Measurements from ENCODE around the gene ZNF154.
"Not testable (repeated sequence)": the region's sequence is repeated elsewhere in the genome, so short reads cannot be mapped to it uniquely, and the experiment has no call there.

The ZNF154 gene

DNA sequence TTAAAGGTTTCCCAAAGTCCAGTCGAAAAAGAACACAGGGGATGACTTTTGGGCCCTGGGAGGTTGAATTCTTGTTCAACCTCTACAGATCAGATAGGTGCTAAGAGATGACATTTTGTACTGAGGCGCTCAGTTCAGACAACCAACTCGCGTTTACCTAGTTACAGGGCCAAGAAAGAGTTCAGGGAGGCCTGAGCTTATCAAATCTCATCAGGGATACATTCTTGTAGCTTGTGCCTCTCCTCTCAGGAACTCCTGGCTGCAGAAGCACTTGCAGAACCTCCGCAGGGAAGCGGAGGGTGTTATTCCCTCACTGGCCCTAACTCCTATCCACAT is 38.4 kb upstream of the ZNF154 start:
- peaks cover 40% of the 10 kb centered on the region for H3K36me3 ChIP-seq
- peak overlapping the region; percentile 70 for H3K27ac ChIP-seq
- H3K4me3 ChIP-seq (ENCODE audit: low read depth, low read length) = peak overlapping the region; percentile 91
- H3K27me3 ChIP-seq (ENCODE audit: insufficient read depth, low read depth, severe bottlenecking) = no peaks in the 10 kb centered on the region
- no peak for DNase-seq
- no peak for TF ChIP-seq CTCF (IDR thresholded peaks at IDR 0.05; ENCODE audit: low read depth, low read length)
- H3K9me3 ChIP-seq (ENCODE audit: severe bottlenecking) = no peaks in the 10 kb centered on the region

GRCh38 chr19:57746580-57747471 is 37.8 kb upstream of the ZNF154 start, which contains the start of gene ZNF776:
Gene ZNF776, plus strand, starts transcription at chr19:57746815. Its CDS starts 244 bp downstream, at chr19:57747059.
- Histone ChIP-seq H3K36me3 (peaks cover 34% of the 10 kb centered on the region), H3K27ac (peak within 1 kb of the TSS; percentile 70)
- no peak for TF ChIP-seq CTCF (IDR thresholded peaks at IDR 0.05; ENCODE audit: low read depth, low read length)

DNA sequence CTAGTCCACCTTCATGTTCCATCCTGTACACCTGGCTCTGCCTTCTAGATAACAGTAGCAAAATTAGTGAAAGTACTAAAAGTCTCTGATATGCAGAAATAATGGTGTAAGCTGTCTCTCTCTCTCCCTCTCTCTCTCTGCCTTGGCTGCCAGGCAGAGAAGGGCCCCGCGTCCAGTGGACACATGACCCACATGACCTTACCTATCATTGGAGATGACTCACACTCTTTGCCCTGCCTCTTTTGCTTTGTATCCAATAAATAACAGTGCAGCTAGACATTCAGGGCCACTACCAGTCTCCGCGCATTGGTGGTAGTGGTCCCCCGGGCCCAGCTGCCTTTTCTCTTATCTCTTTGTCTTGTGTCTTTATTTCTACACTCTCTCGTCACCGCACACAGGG is 29.8 kb upstream of the ZNF154 start:
- H3K4me3 ChIP-seq (ENCODE audit: low read depth, low read length); DNase-seq; H3K9me3 ChIP-seq (ENCODE audit: severe bottlenecking); H3K27ac ChIP-seq; H3K27me3 ChIP-seq (ENCODE audit: insufficient read depth, low read depth, severe bottlenecking); H3K36me3 ChIP-seq: not testable (repeated sequence)

More at GRCh38 chr19:57746580-57747471, 37.8 kb upstream of the ZNF154 start, which contains the start of gene ZNF776:
- no peaks in the 10 kb centered on the region for H3K27me3 ChIP-seq (ENCODE audit: insufficient read depth, low read depth, severe bottlenecking)
- peak within 1 kb of the TSS; percentile 91 for H3K4me3 ChIP-seq (ENCODE audit: low read depth, low read length)
- no peaks in the 10 kb centered on the region for H3K9me3 ChIP-seq (ENCODE audit: severe bottlenecking)
- peak; percentile 84 for DNase-seq

DNA sequence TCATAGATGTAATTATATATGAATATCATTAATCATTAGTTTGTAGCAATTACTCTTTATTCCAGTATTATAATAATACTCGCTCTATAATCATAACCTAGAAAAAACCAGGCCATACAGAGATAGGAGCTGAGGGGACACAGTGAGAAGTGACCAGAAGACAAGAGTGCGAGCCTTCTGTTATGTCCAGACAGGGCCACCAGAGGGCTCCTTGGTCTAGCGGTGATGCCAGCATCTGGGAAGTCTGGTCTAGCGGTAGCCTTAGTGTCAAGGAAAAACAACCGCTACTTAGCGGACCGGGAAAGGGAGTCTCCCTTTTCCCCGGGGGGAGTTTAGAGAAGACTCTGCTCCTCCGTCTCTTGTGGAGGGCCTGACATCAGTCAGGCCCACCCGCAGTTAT is 29.3 kb upstream of the ZNF154 start:
- DNase-seq = peak; percentile 65
- H3K27ac ChIP-seq; H3K9me3 ChIP-seq (ENCODE audit: severe bottlenecking); H3K27me3 ChIP-seq (ENCODE audit: insufficient read depth, low read depth, severe bottlenecking); H3K4me3 ChIP-seq (ENCODE audit: low read depth, low read length); H3K36me3 ChIP-seq: not testable (repeated sequence)
- TF ChIP-seq CTCF (IDR thresholded peaks at IDR 0.05; ENCODE audit: low read depth, low read length) = 0 out of 2 replicates have a peak, but pooled peaks have one; percentile 24

DNA sequence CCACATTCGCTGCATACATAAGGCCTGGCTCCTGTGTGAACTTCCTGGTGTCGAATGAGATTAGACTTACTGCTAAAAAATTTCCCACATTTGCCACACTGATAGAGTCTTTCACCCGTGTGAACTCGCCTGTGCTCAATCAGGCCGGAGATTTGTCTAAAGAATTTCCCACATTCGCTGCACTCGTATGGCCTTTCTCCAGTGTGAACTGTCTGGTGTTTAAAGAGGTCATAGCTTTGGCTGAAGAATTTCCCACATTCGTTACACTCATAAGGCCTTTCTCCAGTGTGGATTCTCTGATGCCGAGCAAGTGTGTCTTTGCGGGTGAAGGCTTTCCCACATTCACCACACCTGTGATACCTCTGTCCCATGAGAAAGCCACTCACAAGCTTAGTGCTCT is 11.9 kb upstream of the ZNF154 start:
- Histone ChIP-seq H3K9me3 (ENCODE audit: severe bottlenecking) (no peaks in the 10 kb centered on the region), H3K27ac (no peak overlapping the region), H3K36me3 (peaks cover 42% of the 10 kb centered on the region), H3K27me3 (ENCODE audit: insufficient read depth, low read depth, severe bottlenecking) (no peaks in the 10 kb centered on the region), H3K4me3 (ENCODE audit: low read depth, low read length) (no peak overlapping the region)
- TF ChIP-seq CTCF (IDR thresholded peaks at IDR 0.05; ENCODE audit: low read depth, low read length) = no peak
- DNase-seq = no peak

DNA sequence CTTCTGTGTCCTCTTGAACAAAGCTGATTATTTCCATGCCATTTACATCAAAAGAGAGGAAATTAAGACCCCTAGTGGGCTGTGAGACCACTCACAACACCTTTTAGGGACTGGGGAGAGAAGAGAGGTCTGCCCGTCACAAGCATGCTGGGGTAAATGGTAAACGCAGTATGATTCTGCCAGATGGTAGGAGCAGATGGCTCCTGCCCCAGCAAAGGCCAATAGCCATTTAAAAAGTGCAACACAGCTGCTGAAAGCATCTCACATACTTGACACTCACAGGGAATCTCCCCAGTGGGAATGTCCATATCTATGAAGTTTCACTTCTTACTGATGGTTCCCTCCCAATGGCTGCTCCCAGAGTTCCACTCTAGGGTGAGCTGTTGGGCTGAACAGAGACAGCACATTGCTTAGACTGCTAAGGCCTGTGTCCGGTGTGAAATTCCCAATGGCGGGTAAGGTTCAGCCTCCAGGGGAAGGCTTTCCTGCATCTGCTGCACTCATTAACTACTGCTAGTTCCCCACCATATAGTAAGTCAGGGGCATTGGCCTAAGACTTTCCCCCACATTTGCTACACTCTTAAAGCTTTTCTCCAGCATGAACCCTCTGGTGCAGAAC is 11.0 kb upstream of the ZNF154 start:
- Histone ChIP-seq H3K4me3 (ENCODE audit: low read depth, low read length) (no peak overlapping the region), H3K27me3 (ENCODE audit: insufficient read depth, low read depth, severe bottlenecking) (no peaks in the 10 kb centered on the region), H3K36me3 (peaks cover 42% of the 10 kb centered on the region), H3K9me3 (ENCODE audit: severe bottlenecking) (no peaks in the 10 kb centered on the region), H3K27ac (peak overlapping the region; percentile 61)
- TF ChIP-seq CTCF (IDR thresholded peaks at IDR 0.05; ENCODE audit: low read depth, low read length) = no peak
- peak; percentile 21 for DNase-seq
